NCI-H2196 treated with DMSO at 0.1 percent for 48 hours (cell line): ENCODE results near the gene TRIM61.
"Not testable (repeated sequence)": the region's sequence is repeated elsewhere in the genome, so short reads cannot be mapped to it uniquely, and the experiment has no call there.

Experiments
- DNase-seq: peaks from one replicate; lab custom pipeline; 2025; ENCODE audit not compliant: unreplicated experiment; lab: John Stamatoyannopoulos, UW

TRIM61 gene

DNA sequence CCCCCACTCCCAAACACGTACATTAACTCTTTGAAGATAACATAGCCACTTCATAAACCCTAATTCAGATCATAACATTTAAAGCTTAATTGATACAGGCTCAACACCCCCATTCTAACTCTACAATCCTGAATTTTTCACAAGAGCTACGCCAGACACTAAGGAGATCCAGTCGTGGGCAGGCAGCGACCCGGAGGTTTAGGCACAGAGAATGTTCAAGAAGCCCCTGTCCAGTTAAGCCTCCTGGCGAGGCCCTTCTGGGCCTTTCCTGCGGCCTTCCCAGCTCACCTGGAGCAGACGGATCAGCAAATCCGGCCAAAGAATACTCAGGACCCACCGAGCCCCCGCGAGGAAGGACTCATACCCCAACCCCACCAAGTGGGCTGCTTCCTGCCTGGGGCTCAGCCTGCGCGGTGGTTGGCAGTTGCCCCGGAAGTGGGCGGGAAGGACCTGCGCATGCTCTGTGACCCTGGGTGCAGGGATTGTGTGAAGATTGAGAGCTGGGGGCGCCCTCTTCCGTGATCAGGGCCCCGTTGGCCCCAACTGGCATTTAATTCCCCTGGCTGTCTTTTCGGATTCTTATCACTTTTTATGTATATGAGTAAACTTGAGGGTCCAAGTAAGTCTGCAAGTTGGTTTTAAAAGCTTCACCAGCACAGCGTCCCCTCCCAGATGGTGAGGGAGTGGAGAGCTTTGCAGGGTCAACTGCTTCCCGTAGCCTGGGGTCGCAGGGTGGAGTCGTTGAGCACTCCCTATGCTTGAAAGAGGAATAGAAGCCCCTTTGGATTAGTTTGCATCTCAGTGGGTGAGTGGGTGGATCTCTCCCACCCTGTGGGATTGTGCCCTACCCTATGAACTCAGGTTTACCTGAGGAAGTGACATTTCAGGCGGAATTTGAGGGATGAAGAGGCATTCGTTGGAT lies at the start of gene TRIM61:
Gene TRIM61, minus strand, starts transcription at position 415 of the 922 bp plus-strand sequence. CDS start 7,655 bp downstream, outside the sequence.
- no peak for DNase-seq

DNA sequence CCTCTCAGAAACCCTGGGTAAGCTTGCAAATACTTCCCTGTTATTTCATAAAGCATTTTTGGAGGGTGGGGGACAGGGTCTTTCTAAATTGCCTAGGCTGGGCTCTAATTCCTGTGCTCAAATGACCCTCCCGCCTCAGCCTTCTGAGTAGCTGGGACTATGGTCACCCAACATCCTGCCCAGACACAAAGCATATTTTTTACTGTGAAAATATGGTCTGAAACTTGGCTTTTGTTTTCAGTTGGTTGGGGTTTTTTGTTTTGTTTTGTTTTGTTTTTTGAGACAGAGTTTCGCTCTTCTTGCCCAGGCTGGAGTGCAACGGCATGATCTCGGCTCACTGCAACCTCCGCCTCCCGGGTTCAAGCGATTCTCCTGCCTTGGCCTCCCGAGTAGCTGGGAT lies 48.3 kb upstream of the TRIM61 start:
- not testable (repeated sequence) for DNase-seq

DNA sequence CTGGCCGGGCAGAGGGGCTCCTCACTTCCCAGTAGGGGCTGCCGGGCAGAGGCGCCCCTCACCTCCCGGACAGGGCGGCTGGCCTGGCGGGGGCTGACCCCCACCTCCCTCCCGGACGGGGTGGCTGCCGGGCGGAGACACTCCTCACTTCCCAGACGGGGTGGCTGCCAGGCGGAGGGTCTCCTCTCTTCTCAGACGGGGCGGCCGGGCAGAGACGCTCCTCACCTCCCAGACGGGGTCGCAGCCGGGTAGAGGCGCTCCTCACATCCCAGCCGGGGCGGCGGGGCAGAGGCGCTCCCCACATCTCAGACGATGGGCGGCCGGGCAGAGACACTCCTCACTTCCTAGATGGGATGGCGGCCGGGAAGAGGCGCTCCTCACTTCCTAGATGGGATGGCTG lies 42.5 kb upstream of the TRIM61 start:
- DNase-seq = not testable (repeated sequence)

DNA sequence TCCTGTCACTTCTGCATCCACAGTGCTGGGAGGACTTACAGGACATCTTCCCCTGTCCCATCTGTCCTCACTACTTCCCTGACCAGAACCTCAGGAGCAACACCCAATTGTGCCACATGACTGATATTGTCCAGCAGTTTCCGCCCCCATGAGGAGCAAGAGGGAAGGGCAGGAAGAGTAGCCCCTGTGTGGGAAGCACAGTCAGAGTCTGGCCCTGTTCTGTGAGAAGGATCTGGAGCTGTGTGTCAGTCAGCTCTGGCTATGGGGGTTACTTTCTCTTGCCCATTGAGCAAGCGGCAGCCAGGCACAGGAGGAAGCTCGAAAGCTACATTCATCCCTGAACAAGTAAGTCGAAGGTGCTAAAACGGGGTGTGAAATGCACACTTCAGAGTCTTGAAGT lies 39.5 kb upstream of the TRIM61 start:
- DNase-seq = no peak

DNA sequence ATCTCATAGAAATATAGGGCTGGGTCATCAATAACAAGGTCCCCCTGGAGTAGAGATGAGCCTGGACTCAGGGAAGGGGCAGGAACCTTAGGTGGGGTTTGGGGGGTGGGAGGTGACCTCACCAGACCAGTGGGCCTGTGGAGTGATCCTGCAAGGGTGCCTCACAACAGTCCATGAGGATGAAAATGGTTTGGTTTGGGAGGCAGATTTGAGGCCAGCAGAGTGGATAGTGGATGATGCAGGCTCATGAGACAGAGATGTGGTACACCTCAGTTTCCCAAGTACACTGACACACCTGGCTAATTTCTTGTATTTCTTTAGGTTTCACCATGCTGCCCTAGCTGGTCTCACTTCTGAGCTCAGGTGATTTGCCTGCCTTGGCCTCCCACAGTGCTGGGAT lies 36.2 kb upstream of the TRIM61 start:
- no peak for DNase-seq

DNA sequence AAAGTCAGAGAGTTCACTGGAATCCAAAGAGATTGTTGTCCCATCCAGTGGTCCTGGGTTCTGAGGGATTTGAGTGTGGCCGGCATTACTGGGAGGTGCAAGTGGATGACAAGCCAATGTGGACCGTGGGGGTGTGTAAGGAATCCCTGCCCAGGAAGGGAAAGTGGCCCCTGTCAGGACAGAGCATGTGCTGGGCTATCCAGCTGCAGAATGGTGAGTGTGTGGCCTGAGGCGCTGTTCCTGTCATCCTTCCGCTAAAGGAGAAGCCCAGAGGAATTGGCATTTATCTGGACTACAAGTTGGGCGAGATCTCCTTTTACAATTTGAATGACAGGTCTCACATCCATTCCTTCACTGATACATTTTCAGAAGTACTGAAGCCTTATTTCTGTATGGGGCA lies 33.9 kb upstream of the TRIM61 start:
- no peak for DNase-seq

DNA sequence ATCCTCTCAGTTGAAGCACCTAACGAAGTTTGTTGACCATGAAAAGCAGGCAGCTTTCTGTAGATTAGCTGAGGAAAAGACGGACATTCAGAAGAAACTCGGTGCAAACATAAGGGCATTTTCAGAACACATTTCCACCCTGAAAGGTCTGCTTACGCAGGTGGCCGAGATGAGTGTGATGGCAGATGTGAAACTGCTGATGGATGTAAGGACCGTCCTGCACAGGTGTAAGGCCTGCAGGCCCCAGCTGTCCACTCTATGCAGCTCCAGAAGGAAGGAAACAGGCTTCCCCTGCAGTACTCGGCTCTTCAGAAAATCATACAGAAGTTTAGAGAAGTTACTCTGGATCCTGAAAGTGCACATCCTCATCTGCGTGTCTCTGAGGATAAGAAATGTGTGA lies 33.5 kb upstream of the TRIM61 start:
- DNase-seq = no peak

DNA sequence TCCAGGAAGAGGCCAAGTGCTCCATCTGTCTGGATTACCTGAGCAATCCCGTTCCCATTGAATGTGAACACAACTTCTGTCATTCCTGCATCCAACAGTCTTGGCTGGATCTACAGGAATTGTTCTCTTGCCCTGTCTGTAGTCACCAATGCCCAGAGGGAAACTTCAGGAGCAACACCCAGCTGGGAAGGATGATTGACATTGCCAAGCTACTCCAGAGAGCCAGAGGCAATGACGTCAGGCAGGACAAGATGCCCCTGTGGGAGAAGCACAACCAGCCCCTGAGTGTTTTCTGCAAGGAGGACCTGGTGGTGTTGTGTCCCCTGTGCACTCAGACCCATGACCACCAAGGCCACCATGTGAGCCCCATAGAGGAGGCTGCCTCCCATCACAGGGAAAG lies 33.0 kb upstream of the TRIM61 start:
- no peak for DNase-seq

DNA sequence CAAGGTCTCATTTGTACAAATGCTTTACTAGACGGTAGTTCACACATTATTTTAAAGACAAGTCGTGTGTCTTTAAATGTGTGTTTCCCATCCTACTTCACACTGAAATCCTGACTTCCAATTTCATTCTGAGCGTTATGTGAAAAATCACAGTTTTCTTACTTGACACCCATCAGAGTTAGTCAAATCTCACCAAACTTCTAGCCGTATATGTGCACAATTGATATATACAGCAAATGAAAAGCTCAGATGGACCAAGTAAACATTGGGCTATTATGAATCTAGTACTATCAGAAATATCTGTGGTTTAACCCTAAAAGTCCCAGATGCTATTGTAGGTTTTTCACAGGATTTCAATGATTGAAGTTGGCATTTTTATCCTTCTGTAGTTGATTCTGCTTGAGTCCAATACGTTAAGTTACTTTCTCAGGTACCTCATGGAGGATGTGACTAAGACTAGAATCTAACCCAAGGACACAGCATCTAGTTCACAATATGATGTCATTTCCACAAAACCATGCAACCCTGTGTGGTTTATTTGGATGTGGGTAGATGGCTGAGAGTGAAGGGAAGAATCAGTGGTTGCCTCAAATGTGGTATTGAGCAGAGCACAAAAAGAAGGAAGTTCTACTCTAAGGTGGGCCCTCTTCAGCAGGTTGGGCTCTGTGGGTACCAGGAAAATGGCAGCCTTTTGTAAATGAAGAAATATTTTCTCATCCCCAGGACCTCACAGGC lies 32.2 kb upstream of the TRIM61 start:
- DNase-seq = no peak

DNA sequence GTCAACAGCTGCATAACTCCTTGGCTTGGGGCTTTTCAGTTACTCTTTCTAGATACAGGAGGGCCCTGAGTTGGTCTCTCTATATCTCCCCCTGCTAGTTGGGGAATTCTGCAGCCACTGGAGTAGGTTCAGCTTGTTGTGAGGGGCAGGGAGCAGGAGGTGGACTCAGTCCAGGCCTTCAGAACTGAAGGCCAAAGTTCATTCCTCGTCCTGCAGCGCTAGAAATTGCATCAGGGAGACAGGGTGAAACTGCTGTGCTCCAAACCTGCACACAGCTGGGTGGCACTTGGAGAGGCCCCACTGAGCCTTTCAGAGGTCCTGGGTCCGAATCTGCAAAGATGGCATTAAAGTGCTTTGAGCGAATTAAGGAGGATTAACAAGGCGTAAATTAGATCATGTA lies 29.4 kb upstream of the TRIM61 start:
- no peak for DNase-seq

DNA sequence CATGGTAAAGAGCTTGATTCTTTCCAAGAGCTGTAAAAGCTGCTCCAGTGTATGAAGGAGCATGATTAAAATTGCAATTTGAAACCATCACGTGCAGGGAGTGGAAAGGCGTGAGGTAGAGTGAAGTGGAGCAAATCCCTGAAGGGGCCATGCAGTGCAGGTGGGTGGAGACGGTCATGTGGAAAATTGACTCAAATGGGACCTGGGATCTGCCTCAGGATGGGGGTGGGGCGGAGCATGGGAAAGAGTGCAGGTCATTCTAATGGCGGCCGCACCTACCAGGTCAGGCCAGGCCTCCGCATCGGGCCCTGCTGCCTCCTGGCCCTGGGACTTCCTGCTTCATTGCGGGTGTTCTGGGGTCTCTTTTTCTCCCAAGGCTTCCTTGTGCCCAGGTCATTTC lies 29.0 kb upstream of the TRIM61 start:
- no peak for DNase-seq

DNA sequence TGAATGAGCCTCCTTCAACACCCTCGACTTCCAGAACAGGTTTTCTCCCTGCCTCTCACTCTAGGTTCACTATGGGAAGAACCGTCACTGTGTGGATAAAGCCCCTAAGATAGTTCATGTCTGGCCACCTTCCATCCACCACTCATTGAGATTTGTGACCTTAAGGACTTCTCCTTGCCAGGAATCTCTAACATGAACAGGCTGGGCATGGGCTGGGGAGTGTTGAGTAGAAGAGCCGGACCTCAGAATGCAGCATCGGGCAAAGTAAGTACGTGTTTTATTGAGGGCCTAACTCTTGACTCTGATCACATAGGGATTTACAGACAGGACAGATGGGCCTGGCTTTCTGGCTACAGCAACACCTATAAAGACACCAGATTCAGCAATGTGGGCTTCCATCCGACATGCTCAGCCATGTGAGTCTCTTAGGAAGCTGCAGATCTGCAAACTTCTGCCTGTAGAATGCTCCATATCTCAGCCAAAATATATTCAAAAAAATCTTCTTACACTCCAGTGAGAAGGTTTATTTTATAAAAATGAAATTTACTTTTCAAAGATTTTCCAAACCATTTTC lies 28.0 kb upstream of the TRIM61 start:
- no peak for DNase-seq

DNA sequence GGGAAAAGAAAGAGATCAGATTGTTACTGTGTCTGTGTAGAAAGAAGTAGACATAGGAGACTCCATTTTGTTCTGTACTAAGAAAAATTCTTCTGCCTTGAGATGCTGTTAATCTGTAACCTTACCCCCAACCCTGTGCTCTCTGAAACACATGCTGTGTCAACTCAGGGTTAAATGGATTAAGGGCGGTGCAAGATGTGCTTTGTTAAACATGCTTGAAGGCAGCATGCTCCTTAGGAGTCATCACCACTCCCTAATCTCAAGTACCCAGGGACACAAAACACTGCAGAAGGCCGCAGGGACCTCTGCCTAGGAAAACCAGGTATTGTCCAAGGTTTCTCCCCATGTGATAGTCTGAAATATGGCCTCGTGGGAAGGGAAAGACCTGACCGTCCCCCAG lies 24.5 kb upstream of the TRIM61 start:
- DNase-seq = not testable (repeated sequence)

DNA sequence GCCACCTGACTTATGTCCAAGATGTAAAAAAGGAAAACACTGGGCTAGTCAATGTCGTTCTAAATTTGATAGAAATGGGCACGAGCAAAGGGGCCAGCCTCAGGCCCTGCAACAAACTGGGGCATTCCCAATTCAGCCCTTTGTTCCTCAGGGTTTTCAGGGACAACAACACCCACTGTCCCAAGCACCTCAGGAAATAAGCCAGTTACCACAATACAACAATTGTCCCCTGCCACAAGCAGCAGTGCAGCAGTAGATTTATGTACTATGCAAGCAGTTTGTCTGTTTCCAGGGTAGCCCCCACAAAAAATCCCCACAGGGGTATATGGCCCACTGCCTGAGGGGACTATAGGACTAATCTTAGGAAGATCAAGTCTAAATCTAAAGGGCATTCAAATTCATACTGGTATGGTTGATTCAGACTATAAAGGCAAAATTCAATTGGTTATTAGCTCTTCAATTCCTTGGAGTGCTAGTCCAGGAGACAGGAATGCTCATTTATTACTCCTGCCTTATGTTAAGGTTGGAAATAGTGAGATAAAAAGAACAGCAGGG lies 21.1 kb upstream of the TRIM61 start:
- DNase-seq = not testable (repeated sequence)

DNA sequence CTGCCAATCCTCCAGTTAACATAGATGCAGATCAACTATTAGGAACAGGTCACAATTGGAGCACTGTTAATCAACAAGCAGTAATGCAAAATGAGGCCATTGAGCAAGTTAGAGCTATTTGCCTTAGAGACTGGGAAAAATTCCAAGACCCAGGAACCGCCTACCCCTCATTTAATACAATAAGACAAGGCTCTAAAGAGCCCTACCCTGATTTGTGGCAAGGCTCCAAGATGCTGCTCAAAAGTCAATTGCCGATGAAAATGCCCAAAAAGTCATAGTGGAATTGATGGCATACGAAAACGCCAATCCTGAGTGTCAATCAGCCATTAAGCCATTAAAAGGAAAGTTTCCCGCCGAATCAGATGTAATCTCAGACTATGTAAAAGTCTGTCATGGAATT lies 20.5 kb upstream of the TRIM61 start:
- no peak for DNase-seq

DNA sequence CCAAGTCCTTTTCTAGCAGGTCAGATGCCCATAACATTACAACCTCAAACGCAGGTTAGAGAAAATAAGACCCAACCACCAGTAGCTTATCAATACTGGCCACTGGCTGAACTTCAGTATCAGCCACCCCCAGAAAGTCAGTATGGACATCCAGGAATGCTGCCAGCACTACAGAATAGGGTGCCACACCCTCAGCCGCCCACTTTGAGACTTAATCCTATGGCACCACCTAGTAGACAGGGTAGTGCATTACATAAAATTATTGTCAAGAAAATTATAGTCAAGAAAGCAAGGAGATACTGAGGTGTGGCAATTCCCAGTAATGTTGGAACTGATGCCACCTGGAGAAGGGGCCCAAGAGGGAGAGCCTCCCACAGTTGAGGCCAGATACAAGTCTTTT lies 19.9 kb upstream of the TRIM61 start:
- no peak for DNase-seq

DNA sequence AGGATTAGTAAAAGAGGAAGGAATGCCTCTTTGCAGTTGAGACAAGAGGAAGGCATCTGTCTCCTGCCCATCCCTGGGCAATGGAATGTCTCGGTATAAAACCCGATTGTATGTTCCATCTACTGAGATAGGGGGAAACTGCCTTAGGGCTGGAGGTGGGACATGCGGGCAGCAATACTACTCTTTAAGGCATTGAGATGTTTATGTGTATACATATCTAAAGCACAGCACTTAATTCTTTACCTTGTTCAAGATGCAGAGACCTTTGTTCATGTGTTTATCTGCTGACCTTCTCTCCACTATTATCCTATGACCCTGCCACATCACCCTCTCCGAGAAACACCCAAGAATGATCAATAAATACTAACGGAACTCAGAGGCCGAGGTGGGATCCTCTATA lies 18.7 kb upstream of the TRIM61 start:
- not testable (repeated sequence) for DNase-seq

DNA sequence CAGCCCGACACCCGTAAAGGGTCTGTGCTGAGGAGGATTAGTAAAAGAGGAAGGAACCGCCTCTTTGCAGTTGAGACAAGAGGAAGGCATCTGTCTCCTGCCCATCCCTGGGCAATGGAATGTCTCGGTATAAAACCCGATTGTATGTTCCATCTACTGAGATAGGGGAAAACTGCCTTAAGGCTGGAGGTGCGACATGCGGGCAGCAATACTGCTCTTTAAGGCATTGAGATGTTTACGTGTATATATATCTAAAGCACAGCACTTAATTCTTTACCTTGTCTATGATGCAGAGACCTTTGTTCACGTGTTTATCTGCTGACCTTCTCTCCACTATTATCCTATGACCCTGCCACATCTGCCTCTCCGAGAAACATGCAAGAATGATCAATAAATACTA lies 13.3 kb upstream of the TRIM61 start:
- not testable (repeated sequence) for DNase-seq

DNA sequence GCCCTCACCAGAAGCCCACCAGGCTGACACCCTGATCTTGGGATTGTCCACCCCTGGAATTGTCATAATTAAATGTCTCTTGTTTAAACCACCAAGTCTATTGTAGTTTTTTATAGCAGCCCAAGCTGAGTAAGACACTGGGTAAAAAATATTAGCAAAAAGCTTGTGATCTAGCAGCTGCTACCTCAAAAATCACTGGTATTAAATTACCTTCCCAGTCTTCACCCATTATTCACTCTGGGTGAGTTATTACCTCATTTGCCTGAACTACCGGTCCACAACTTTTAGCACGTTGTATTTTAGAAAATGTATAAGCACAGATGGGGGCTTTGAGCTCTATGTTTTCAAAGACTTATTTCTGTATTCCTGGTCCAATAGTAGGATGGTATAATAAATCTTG lies 12.0 kb upstream of the TRIM61 start:
- no peak for DNase-seq

DNA sequence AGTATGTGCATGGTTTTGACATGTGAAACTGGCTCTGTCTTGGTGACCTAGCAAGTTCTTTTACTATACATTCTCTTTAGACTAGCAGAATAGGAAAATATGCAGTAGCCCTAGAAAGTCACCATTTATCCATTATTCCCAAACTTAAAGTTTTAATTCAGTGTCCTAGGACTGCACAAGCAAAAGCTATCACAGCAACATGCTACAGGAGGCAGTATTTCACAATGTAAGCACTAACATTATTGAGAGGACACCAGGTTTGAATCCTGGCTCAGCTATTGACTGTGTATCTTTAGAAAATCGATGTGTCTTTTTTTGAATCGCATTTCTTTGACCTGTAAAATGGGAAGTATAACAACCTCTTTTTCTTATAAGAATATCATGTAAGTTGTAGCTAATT lies 5.5 kb downstream of the TRIM61 start:
- DNase-seq = not testable (repeated sequence)

DNA sequence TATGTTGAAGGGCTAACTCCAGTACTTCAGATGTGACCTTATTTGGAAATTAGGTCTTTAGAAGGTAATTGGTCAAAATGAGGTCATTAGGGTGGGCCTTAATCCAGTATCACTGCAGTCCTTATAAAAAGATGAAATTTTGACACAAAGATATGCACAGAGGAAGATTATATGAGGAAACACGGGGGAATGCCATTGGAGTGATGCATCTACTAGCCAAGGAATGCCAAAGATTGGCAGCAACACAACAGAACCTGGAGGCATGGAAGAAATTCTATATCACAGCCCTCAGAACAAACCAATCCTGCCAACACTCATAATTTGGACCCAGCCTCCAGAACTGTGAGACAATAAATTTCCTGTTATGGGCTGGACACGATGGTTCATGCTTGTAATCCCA lies 17.6 kb downstream of the TRIM61 start:
- DNase-seq = no peak

DNA sequence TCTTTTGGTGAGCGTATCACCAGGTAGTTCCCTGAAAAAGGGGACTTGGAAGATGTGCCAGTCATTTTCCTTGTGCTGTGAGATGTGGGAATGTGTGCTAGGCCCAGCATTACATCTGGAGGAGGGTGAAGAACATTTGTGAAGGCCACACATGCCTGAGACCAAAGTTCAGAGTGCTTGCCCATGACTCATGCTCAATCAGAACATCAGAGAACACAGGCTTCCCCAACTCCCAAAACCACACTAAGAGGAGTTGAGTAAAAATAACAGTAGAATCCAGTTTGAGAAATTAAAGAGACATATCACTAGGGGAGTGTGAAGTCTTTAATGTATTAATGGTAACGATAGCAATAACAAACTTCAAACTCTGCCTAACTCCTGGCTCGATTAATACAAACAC lies 18.0 kb downstream of the TRIM61 start:
- not testable (repeated sequence) for DNase-seq
